DND-41 (cell line): ENCODE results near the gene PEX7.
"Not testable (repeated sequence)": the region's sequence is repeated elsewhere in the genome, so short reads cannot be mapped to it uniquely, and the experiment has no call there.

Experiments
- ATAC-seq: fragments of 200-7000 bp; cut with Tn5 transposase; 3 replicates; pipeline ENCODE4 v1.9.1; 2021; ENCODE audit warnings: low read depth; ENCODE audit not compliant: insufficient read depth
- DNase-seq: peaks from one replicate; pipeline ENCODE4 v3.0.0-alpha.2; 2020
- H2AFZ ChIP-seq: 2 replicates; pipeline ENCODE4 v1.6.0; 2012; ENCODE audit warnings: low read depth, low read length
- H3K27ac ChIP-seq: 2 replicates; pipeline ENCODE4 v1.5.1; 2012; ENCODE audit warnings: low read length, inconsistent platforms
- H3K27me3 ChIP-seq: fragments of 200-600 bp; sonication (generic); 2 replicates; pipeline ENCODE4 v1.6.0; 2012; ENCODE audit warnings: low read length, mild to moderate bottlenecking, inconsistent platforms; ENCODE audit not compliant: insufficient read depth, poor library complexity
- H3K36me3 ChIP-seq: 2 replicates; pipeline ENCODE4 v1.5.1; 2012; ENCODE audit warnings: low read length, inconsistent platforms; ENCODE audit not compliant: insufficient read depth
- H3K4me1 ChIP-seq: 2 replicates; pipeline ENCODE4 v1.5.1; 2012; ENCODE audit warnings: mild to moderate bottlenecking, low read length; ENCODE audit not compliant: insufficient read depth
- H3K4me2 ChIP-seq: 2 replicates; pipeline ENCODE4 v1.6.0; 2012; ENCODE audit warnings: mild to moderate bottlenecking, moderate library complexity, low read length, inconsistent platforms; ENCODE audit not compliant: insufficient read depth
- H3K4me3 ChIP-seq, 2 experiments: fragments of 200-600 bp in 1 of 2; shearing (Covaris generic) in 1 of 2; 2 replicates each; pipeline ENCODE4 v1.5.1; 2012 to 2016; ENCODE audit warnings: inconsistent platforms in 2 of 2, low read length in 2 of 2, mild to moderate bottlenecking in 2 of 2, low read depth in 1 of 2, moderate library complexity in 1 of 2
- H3K79me2 ChIP-seq: 2 replicates; pipeline ENCODE4 v1.6.0; 2012; ENCODE audit warnings: low read length, inconsistent platforms; ENCODE audit not compliant: insufficient read depth
- H3K9ac ChIP-seq: 2 replicates; pipeline ENCODE4 v1.6.0; 2012; ENCODE audit warnings: low read depth, mild to moderate bottlenecking, inconsistent platforms, low read length, moderate library complexity
- H3K9me3 ChIP-seq: 2 replicates; pipeline ENCODE4 v1.5.1; 2012; ENCODE audit warnings: low read length, moderate library complexity, mild to moderate bottlenecking, inconsistent platforms; ENCODE audit not compliant: insufficient read depth, severe bottlenecking
- H4K20me1 ChIP-seq: 2 replicates; pipeline ENCODE4 v1.6.0; 2012; ENCODE audit warnings: low read length; ENCODE audit not compliant: insufficient read depth
- EZH2 ChIP-seq: IDR thresholded peaks from 3 replicates; pipeline ENCODE4 v1.6.1; 2012; ENCODE audit warnings: borderline replicate concordance, low read depth, mild to moderate bottlenecking, moderate library complexity, low read length, inconsistent platforms; ENCODE audit not compliant: severe bottlenecking
- TF ChIP-seq, protein P1 (sequence below): IDR thresholded peaks from 2 replicates; pipeline ENCODE4 v1.5.1; 2012; ENCODE audit warnings: borderline replicate concordance, low read length, moderate library complexity, mild to moderate bottlenecking; ENCODE audit not compliant: poor library complexity, severe bottlenecking; ENCODE audit errors: extremely low read depth

The PEX7 gene

DNA sequence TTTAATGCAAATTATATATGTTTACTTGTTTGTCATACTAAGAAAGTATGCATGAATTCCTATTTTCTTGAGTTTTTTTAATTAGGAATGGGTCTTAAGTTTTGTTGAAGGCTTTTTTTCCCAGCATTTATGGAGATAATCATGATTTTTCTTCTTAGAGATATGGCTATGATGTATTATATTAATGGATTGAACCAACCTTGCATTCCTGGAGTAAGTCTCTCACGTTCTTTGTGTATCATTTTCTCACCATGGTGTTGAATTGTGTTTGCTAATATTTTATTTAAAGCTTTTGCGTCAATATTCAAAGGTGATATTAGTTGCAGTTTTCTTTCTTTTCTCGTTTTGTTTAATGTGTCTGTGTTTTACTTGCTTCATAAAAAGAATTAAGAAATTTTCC is 51.4 kb downstream of the PEX7 start:
- H3K79me2 ChIP-seq, result no peaks in the 10 kb centered on the region
- no peak overlapping the region for H3K4me3 ChIP-seq
- peaks cover 22% of the 10 kb centered on the region; the same call in 1 of the 2 replicates for H3K36me3 ChIP-seq
- DNase-seq, result no peak
- TF ChIP-seq, protein P1, sequence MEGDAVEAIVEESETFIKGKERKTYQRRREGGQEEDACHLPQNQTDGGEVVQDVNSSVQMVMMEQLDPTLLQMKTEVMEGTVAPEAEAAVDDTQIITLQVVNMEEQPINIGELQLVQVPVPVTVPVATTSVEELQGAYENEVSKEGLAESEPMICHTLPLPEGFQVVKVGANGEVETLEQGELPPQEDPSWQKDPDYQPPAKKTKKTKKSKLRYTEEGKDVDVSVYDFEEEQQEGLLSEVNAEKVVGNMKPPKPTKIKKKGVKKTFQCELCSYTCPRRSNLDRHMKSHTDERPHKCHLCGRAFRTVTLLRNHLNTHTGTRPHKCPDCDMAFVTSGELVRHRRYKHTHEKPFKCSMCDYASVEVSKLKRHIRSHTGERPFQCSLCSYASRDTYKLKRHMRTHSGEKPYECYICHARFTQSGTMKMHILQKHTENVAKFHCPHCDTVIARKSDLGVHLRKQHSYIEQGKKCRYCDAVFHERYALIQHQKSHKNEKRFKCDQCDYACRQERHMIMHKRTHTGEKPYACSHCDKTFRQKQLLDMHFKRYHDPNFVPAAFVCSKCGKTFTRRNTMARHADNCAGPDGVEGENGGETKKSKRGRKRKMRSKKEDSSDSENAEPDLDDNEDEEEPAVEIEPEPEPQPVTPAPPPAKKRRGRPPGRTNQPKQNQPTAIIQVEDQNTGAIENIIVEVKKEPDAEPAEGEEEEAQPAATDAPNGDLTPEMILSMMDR, result no peak
- TF ChIP-seq EZH2, result no peak
- peaks cover 14% of the 10 kb centered on the region for H3K9me3 ChIP-seq
- no peak overlapping the region for H3K9ac ChIP-seq
- H3K4me2 ChIP-seq, result no peak overlapping the region
- no peaks in the 10 kb centered on the region for H3K27me3 ChIP-seq
- H3K4me1 ChIP-seq, result no peaks in the 10 kb centered on the region
- no peaks in the 10 kb centered on the region for H4K20me1 ChIP-seq
- H3K27ac ChIP-seq, result no peak overlapping the region
- no peak for ATAC-seq
- H2AFZ ChIP-seq, result no peak overlapping the region

DNA sequence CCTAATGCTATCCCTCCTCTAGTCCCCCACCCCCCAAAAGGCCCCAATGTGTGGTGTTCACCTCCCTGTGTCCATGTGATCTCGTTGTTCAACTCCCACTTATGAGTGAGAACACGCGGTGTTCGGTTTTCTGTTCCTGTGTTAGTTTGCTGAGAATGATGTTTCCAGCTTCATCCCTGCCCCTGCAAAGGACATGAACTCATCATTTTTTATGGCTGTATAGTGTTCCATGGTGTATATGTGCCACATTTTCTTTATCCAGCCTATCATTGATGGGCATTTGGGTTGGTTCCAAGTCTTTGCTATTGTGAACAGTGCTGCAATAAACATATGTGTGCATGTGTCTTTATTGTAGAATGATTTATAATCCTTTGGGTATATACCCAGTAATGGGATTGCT is 54.1 kb downstream of the PEX7 start:
- not testable (repeated sequence) for H3K4me3 ChIP-seq, H3K9ac ChIP-seq, H3K79me2 ChIP-seq, DNase-seq, H3K27ac ChIP-seq, H2AFZ ChIP-seq, H3K27me3 ChIP-seq, ATAC-seq, H3K4me2 ChIP-seq, H3K4me1 ChIP-seq, H4K20me1 ChIP-seq
- peaks cover 22% of the 10 kb centered on the region; the same call in 1 of the 2 replicates for H3K36me3 ChIP-seq
- H3K9me3 ChIP-seq, result peaks cover 14% of the 10 kb centered on the region

DNA sequence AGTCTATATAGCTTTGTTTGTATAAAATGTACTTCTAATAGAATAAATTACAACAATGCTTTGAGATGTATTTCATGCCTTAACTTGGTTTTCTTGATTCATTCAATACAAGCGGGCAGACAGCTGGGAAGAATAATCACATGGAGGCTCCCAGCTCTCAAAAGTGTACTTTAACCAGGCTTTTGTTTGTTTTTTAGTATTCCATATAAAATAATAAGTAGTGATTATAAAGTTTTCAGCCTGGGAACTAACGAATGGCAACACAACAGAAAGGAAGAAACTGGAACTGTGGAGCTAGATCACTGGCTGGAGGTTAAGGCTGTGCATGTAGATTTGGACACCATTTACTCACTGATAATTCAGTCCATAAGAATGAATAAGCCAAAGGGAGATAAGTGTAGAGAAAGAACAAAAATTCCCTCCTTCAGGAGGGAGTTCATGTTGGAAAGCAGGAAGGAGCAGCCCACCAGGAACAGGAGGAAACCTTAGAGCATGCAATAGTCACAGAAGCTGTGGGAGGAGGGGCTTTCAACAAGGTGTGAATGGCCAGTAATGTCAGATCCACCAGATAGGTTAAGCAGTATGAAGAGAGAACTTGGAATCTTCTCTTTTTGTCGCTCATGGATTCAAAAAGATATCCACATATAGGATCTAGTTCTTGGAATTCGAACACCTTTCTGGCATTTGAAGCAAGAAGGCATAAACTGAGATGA is 58.5 kb downstream of the PEX7 start:
- no peak overlapping the region for H3K27ac ChIP-seq

DNA sequence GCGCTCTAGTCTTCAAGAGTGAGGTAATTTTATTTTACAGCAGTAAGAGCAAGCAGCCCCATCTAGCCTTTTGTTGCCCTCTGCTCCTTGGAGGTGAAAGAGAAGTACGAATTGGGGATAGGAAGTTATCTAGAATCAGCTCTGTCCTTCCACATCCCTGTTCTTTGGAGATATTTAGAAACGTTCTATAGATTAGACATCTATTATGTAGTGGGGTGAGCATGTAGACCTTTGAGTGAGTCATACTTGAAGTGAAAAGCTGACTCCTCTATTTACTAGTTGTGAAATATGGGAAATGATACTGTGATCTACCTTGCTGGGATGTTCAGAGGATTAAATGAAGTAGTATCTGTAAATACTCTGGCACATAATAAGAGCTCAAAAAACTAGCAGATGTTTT is 63.7 kb downstream of the PEX7 start:
- H3K27me3 ChIP-seq, result no peaks in the 10 kb centered on the region
- ATAC-seq (no peak), DNase-seq (no peak)
- H2AFZ ChIP-seq, result no peak overlapping the region
- H3K4me3 ChIP-seq, result no peak overlapping the region
- H3K79me2 ChIP-seq, result no peaks in the 10 kb centered on the region
- no peaks in the 10 kb centered on the region for H3K4me1 ChIP-seq
- H3K27ac ChIP-seq, result no peak overlapping the region
- no peaks in the 10 kb centered on the region for H3K9me3 ChIP-seq
- H3K36me3 ChIP-seq, result no peaks in the 10 kb centered on the region; the same call in 1 of the 2 replicates
- no peaks in the 10 kb centered on the region for H4K20me1 ChIP-seq
- H3K4me2 ChIP-seq, result no peak overlapping the region
- TF ChIP-seq, protein P1, result no peak
- no peak for TF ChIP-seq EZH2
- no peak overlapping the region for H3K9ac ChIP-seq

More for the DNA sequence above, 58.5 kb downstream of the PEX7 start:
- Histone ChIP-seq H3K79me2 (no peaks in the 10 kb centered on the region), H4K20me1 (no peaks in the 10 kb centered on the region), H3K27me3 (no peaks in the 10 kb centered on the region), H3K4me1 (no peaks in the 10 kb centered on the region), H3K36me3 (no peaks in the 10 kb centered on the region; the same call in 1 of the 2 replicates), H3K9me3 (no peaks in the 10 kb centered on the region), H3K4me3 (no peak overlapping the region), H2AFZ (no peak overlapping the region), H3K9ac (no peak overlapping the region), H3K4me2 (no peak overlapping the region)
- DNase-seq (no peak), ATAC-seq (no peak)
- TF ChIP-seq EZH2, result no peak
- TF ChIP-seq, protein P1, result no peak
